CD4-positive, alpha-beta T cell (primary cell): Measurements from ENCODE around the gene EML6. TPM values are rescaled to one million over a fixed set of nuclear protein-coding genes. Genes with fewer than 3 reads are reported as not detected.

Experiments used
- ATAC-seq: fragments of 200-7000 bp; cut with Tn5 transposase; one replicate; pipeline ENCODE4 v1.10.0; 2022; ENCODE audit warnings: mild to moderate bottlenecking; ENCODE audit not compliant: poor library complexity
- CTCF ChIA-PET: fragments of 350-600 bp; sonication (Branson Sonifier 250); formaldehyde crosslinking; loops from one replicate; lab custom pipeline; 2021; ENCODE audit warnings: antibody characterized with exemption, inconsistent platforms; lab: Charles Lee
- POLR2A ChIA-PET: fragments of 350-600 bp; sonication (Branson Sonifier 250); formaldehyde crosslinking; loops from one replicate; lab custom pipeline; 2021; ENCODE audit warnings: antibody characterized with exemption, inconsistent platforms; lab: Charles Lee
- DNase-seq, 14 experiments: peaks; one replicate each; pipeline ENCODE4 v3.0.0-alpha.2; 2013 to 2020; ENCODE audit warnings: mixed read lengths in 2 of 14
- H3K27ac ChIP-seq, 2 donors: one replicate each; pipeline versions ENCODE4 v1.5.1 to v1.7.0; 2013; ENCODE audit warnings: low read length in 2 of 2, low read depth in 1 of 2, mild to moderate bottlenecking in 1 of 2
- H3K27me3 ChIP-seq, 2 experiments: 1 replicate in 1 of 2; 2 replicates in 1 of 2; pipeline versions ENCODE4 v1.6.1 to v1.7.0; 2013; ENCODE audit warnings: low read length in 2 of 2, control low read depth in 1 of 2, mild to moderate bottlenecking in 1 of 2, moderate library complexity in 1 of 2; ENCODE audit not compliant: insufficient read depth in 2 of 2, control insufficient read depth in 1 of 2
- H3K36me3 ChIP-seq: one replicate; pipeline ENCODE4 v1.6.1; 2013; ENCODE audit warnings: low read length, control low read depth; ENCODE audit not compliant: insufficient read depth
- H3K4me1 ChIP-seq: one replicate; pipeline ENCODE4 v1.6.1; 2013; ENCODE audit warnings: low read length, control low read depth; ENCODE audit not compliant: insufficient read depth
- H3K4me3 ChIP-seq: one replicate; pipeline ENCODE4 v1.5.1; 2013; ENCODE audit warnings: mild to moderate bottlenecking, low read length, moderate library complexity
- H3K9me3 ChIP-seq, 2 experiments: 1 replicate in 1 of 2; 2 replicates in 1 of 2; pipeline versions ENCODE4 v1.6.1 to v1.7.0; 2013; ENCODE audit warnings: low read length in 2 of 2, mild to moderate bottlenecking in 2 of 2, control low read depth in 1 of 2, moderate library complexity in 1 of 2; ENCODE audit not compliant: control insufficient read depth in 1 of 2, insufficient read depth in 1 of 2
- H3K27ac Mint-ChIP-seq: one replicate; pipeline ENCODE4 v1.8.0; 2020; ENCODE audit warnings: mixed read lengths
- H3K27me3 Mint-ChIP-seq: one replicate; pipeline ENCODE4 v1.8.0; 2021; ENCODE audit warnings: mixed read lengths
- H3K36me3 Mint-ChIP-seq: one replicate; pipeline ENCODE4 v1.8.0; 2021; ENCODE audit warnings: low read depth, mixed read lengths
- H3K4me1 Mint-ChIP-seq: one replicate; pipeline ENCODE4 v1.8.0; 2021; ENCODE audit warnings: low read depth, mixed read lengths
- H3K4me3 Mint-ChIP-seq: one replicate; pipeline ENCODE4 v1.8.0; 2020; ENCODE audit warnings: mild to moderate bottlenecking, mixed read lengths
- H3K9me3 Mint-ChIP-seq: one replicate; pipeline ENCODE4 v1.8.0; 2020; ENCODE audit warnings: mixed read lengths
- CTCF ChIP-seq: fragments of 200-600 bp; IDR thresholded peaks from one replicate; pipeline ENCODE4 v1.8.0; 2022; ENCODE audit warnings: antibody characterized with exemption, mild to moderate bottlenecking
- intact Hi-C, 2 experiments: fragments of 100-400 bp; cut with DNase I in 1 of 2; cut with micrococcal nuclease in 1 of 2; formaldehyde crosslinking; loops; one replicate each; pipeline versions ENCODE4 v1.15.1 to v1.9.0; 2023 to 2025; cut with DNase I, micrococcal nuclease
- total RNA-seq, 174 experiments: library from RNA in 2 of 174; stranded (reverse) in 2 of 174; gene quantifications; one replicate each; pipeline ENCODE4 v1.2.3 and lab custom pipeline; 2021 to 2026

The EML6 gene
- total RNA-seq, 2 experiments from 2014 or later: 0.22 to 0.34 TPM

DNA sequence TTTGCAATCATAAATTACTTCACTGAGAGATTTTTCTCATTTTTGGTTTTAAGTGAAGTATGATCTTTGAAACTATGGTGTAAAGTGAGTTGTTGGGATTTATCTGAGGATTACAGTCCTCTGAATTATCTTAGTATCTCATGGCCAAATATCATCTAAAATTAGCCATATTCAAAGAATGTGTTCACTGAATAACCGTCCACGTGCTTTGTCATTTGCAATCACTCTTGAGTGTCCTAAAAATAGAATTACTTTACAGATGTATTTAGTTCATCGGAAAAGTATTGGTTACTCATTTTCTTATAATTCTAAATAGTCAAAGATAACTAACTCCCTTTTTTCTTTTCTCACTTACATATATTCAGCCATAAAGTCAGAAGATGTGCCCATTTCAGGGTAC is 185.5 kb downstream of the EML6 start:
- Histone ChIP-seq H3K27ac (no peak overlapping the region), H3K4me1 (peaks cover 4% of the 10 kb centered on the region), H3K36me3 (no peaks in the 10 kb centered on the region), H3K27me3 (no peaks in the 10 kb centered on the region), H3K4me3 (no peak overlapping the region), H3K9me3 (no peaks in the 10 kb centered on the region)
- Mint-ChIP-seq H3K27ac (no peak overlapping the region), H3K4me1 (peaks cover 4% of the 10 kb centered on the region), H3K27me3 (no peaks in the 10 kb centered on the region), H3K4me3 (no peak overlapping the region), H3K36me3 (no peaks in the 10 kb centered on the region), H3K9me3 (no peaks in the 10 kb centered on the region)
- DNase-seq (no peak), ATAC-seq (no peak)
- no peak for TF ChIP-seq CTCF
- CTCF ChIA-PET: no interaction called here
- POLR2A ChIA-PET: no interaction called here
- intact Hi-C loops: loop anchor here in 1 of 2 experiments (5.0 kb wide), 1 partner anchor 103 kb away; no protein-coding TSS in a partner anchor

DNA sequence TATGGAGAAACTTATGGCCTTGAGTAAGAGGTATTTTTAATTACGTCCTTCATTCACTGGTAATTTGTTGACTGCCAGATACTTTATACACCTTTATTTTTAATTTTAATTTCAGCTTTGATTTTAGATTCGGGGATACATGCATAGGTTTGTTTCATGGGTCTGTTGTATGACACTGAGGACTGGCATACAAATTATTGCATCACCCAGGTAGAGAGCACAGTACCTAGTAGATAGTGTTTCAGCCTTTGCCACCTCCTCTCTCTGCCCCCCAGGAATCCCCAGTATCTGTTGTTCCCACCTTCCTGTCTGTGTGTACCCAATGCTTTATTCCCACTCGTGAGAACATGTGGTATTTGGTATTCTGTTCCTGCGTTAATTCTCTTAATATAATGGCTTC is 188.8 kb downstream of the EML6 start:
- Histone ChIP-seq H3K36me3 (no peaks in the 10 kb centered on the region), H3K9me3 (no peaks in the 10 kb centered on the region), H3K27me3 (no peaks in the 10 kb centered on the region), H3K27ac (no peak overlapping the region), H3K4me1 (no peaks in the 10 kb centered on the region), H3K4me3 (no peak overlapping the region)
- Mint-ChIP-seq H3K9me3 (no peaks in the 10 kb centered on the region), H3K27me3 (no peaks in the 10 kb centered on the region), H3K36me3 (no peaks in the 10 kb centered on the region), H3K4me3 (no peak overlapping the region), H3K4me1 (no peaks in the 10 kb centered on the region), H3K27ac (no peak overlapping the region)
- ATAC-seq: no peak
- ChIA-PET CTCF (no interaction called here), POLR2A (no interaction called here)
- no peak for DNase-seq
- no peak for TF ChIP-seq CTCF
- intact Hi-C loops: no loop called here

DNA sequence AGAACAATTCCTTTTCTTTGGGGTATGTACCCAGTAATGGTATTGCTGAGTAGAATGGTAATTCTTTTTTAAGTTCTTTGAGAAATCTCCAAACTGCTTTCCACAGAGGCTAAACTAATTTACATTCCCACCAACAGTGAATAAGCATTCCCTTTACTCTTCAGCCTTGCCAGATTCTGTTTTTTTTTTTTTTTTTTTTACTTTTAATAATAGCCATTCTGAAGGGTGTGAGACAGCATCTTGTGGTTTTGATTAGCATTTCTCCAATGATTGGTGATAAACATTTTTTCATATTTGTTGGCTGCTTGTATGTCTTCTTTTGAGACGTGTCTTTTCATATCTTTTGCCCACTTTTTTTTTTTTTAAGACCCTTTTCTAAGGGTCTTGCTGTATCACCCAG is 189.4 kb downstream of the EML6 start:
- Mint-ChIP-seq H3K27me3 (peaks cover 4% of the 10 kb centered on the region), H3K4me1 (no peaks in the 10 kb centered on the region), H3K27ac (no peak overlapping the region), H3K4me3 (no peak overlapping the region), H3K36me3 (no peaks in the 10 kb centered on the region), H3K9me3 (no peaks in the 10 kb centered on the region)
- H3K27ac ChIP-seq: no peak overlapping the region
- intact Hi-C loops: no loop called here
- H3K9me3 ChIP-seq: no peaks in the 10 kb centered on the region
- DNase-seq: no peak
- H3K4me3 ChIP-seq: no peak overlapping the region
- no peaks in the 10 kb centered on the region for H3K4me1 ChIP-seq
- no peak for ATAC-seq
- ChIA-PET POLR2A (no interaction called here), CTCF (no interaction called here)
- H3K27me3 ChIP-seq: no peaks in the 10 kb centered on the region
- no peak for TF ChIP-seq CTCF
- no peaks in the 10 kb centered on the region for H3K36me3 ChIP-seq
